Sigmoid colon (tissue), 4 donors: Measurements from ENCODE around the gene CASP1.

Source experiments
- CTCF ChIP-seq, 4 experiments: fragments of 450-650 bp in 3 of 4; fragments of 200-600 bp in 1 of 4; IDR thresholded peaks; one replicate each; pipeline ENCODE4 v1.5.1; 2016 to 2019; ENCODE audit warnings: antibody characterized with exemption in 4 of 4, mild to moderate bottlenecking in 3 of 4, moderate library complexity in 2 of 4
- POLR2AphosphoS5 ChIP-seq, 4 donors: sonication (generic); formaldehyde crosslinking; IDR thresholded peaks; one replicate each; pipeline ENCODE4 v1.6.1; 2017; ENCODE audit warnings: antibody characterized with exemption in 4 of 4

- TF ChIP-seq CTCF (IDR thresholded peaks at IDR 0.05), result no peak
- TF ChIP-seq POLR2AphosphoS5 (IDR thresholded peaks at IDR 0.05), result no peak
These were observed 42.2 kb downstream of the CASP1 start for GRCh38 chr11:104992781-104993180.
